SK-N-MC (cell line): Measurements from ENCODE around the gene SLC7A8.

Source experiments
- EZH2 ChIP-seq: fragments of 200-600 bp; sonication (generic); IDR thresholded peaks from one replicate; pipeline ENCODE4 v1.6.1; 2017; ENCODE audit warnings: antibody characterized with exemption
- FOXP2 ChIP-seq: optimal IDR thresholded peaks from 2 replicates; pipeline ENCODE3; 2011; ENCODE audit warnings: mild to moderate bottlenecking, moderate library complexity; ENCODE audit not compliant: insufficient read depth; ENCODE audit errors: extremely low read length, control extremely low read depth
- POLR2AphosphoS5 ChIP-seq: IDR thresholded peaks from 2 replicates; pipeline ENCODE4 v1.6.1; 2012; ENCODE audit warnings: mild to moderate bottlenecking, low read depth, low read length, borderline replicate concordance

DNA sequence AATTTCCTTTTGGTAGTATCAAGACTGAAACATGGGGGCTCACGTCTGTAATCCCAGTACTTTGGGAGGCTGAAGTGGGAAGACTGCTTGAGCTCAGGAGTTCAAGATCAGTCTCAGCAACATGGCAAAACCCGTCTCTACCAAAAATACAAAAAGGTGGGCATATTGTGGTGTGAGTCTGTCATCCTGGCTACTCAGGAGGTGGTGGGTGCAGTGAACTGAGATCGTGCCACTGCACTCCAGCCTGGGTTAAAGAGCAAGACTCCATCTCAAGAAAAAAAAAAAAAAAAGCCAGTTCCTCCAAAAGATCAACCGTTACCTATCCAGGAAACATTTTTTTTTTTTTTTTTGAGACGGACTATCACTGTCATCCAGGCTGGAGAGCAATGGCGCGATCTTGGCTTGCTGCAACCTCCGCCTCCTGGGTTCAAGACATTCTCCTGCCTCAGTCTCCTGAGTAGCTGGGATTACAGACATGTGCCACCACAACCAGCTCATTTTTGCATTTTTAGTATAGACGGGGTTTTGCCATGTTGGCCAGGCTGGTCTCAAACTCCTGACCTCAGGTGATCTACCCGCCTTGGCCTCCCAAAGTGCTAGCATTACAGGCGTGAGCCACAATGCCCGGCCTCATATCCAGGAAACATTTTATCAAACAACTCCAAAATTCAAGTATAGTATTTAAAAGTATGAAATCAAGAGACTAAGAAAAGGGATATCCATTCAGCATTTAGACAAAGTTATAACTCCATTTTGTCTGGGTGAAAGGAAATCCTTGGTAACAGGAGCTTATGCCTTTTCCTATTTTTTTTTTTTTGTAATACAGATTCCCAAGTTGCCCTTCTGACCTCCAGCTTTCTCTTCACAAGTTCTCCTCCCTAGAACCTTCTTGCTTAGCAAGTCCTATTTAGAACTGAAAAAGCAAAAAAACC, 91.9 kb downstream of the SLC7A8 start:
- TF ChIP-seq POLR2AphosphoS5 (no peak), EZH2 (no peak), FOXP2 (no peak)
